Effector memory CD8-positive, alpha-beta T cell (primary cell): Measurements from ENCODE around the gene MYO5B.

Experiments used
- ATAC-seq: fragments of 150-1000 bp; cut with Tn5 transposase; replicated peaks from 2 replicates; pipeline ENCODE4 v1.10.0; 2021; ENCODE audit warnings: mild to moderate bottlenecking, moderate library complexity
- DNase-seq, 3 experiments: peaks; one replicate each; pipeline ENCODE4 v3.0.0; 2021
- H3K27ac Mint-ChIP-seq, 2 donors: one replicate each; pipeline ENCODE4 v1.8.0; 2022; ENCODE audit warnings: mild to moderate bottlenecking in 2 of 2, mixed read lengths in 2 of 2, moderate library complexity in 2 of 2
- H3K27me3 Mint-ChIP-seq, 2 donors: one replicate each; pipeline ENCODE4 v1.8.0; 2022; ENCODE audit warnings: mixed read lengths in 2 of 2
- H3K36me3 Mint-ChIP-seq: one replicate; pipeline ENCODE4 v1.8.0; 2022; ENCODE audit warnings: mild to moderate bottlenecking, moderate library complexity, mixed read lengths; ENCODE audit not compliant: insufficient read depth
- H3K4me1 Mint-ChIP-seq, 2 donors: one replicate each; pipeline ENCODE4 v1.8.0; 2022; ENCODE audit warnings: low read depth in 2 of 2, mixed read lengths in 2 of 2
- H3K4me3 Mint-ChIP-seq, 2 donors: one replicate each; pipeline ENCODE4 v1.8.0; 2022; ENCODE audit warnings: mild to moderate bottlenecking in 2 of 2, mixed read lengths in 2 of 2, moderate library complexity in 2 of 2
- H3K9me3 Mint-ChIP-seq, 2 donors: one replicate each; pipeline ENCODE4 v1.8.0; 2022; ENCODE audit warnings: mixed read lengths in 2 of 2

Gene MYO5B

GRCh38 chr18:50128506-50129271 lies 66.3 kb downstream of the MYO5B start:
- Mint-ChIP-seq H3K36me3 (no peaks in the 10 kb centered on the region), H3K27me3 (peaks cover 42 to 93% of the 10 kb centered on the region in 2 donors), H3K4me1 (peaks cover 0 to 2% of the 10 kb centered on the region in 2 donors), H3K9me3 (no peaks in the 10 kb centered on the region), H3K27ac (no peak overlapping the region), H3K4me3 (no peak overlapping the region)
- DNase-seq = no peak
- ATAC-seq = no peak

- Mint-ChIP-seq H3K9me3 (no peaks in the 10 kb centered on the region), H3K27me3 (peaks cover 36 to 91% of the 10 kb centered on the region in 2 donors)
These were observed 67.3 kb downstream of the MYO5B start for GRCh38 chr18:50127516-50128210.

GRCh38 chr18:50126471-50126870 lies 68.5 kb downstream of the MYO5B start:
- H3K4me1 Mint-ChIP-seq = peaks cover 0 to 2% of the 10 kb centered on the region in 2 donors

More at GRCh38 chr18:50127516-50128210, 67.3 kb downstream of the MYO5B start:
- no peaks in the 10 kb centered on the region for H3K36me3 Mint-ChIP-seq
- H3K27ac Mint-ChIP-seq = no peak overlapping the region
- peaks cover 0 to 2% of the 10 kb centered on the region in 2 donors for H3K4me1 Mint-ChIP-seq
- no peak for ATAC-seq
- no peak overlapping the region for H3K4me3 Mint-ChIP-seq
- no peak for DNase-seq

GRCh38 chr18:50125456-50125855 lies 69.5 kb downstream of the MYO5B start:
- ATAC-seq = no peak
- no peak overlapping the region for H3K27ac Mint-ChIP-seq
- no peak overlapping the region for H3K4me3 Mint-ChIP-seq
- DNase-seq = no peak
- H3K9me3 Mint-ChIP-seq = no peaks in the 10 kb centered on the region
- H3K4me1 Mint-ChIP-seq = peaks cover 0 to 2% of the 10 kb centered on the region in 2 donors
- H3K27me3 Mint-ChIP-seq = peaks cover 38 to 84% of the 10 kb centered on the region in 2 donors
- H3K36me3 Mint-ChIP-seq = no peaks in the 10 kb centered on the region

More at GRCh38 chr18:50126471-50126870, 68.5 kb downstream of the MYO5B start:
- Mint-ChIP-seq H3K27me3 (peaks cover 31 to 82% of the 10 kb centered on the region in 2 donors), H3K27ac (no peak overlapping the region), H3K9me3 (no peaks in the 10 kb centered on the region), H3K36me3 (no peaks in the 10 kb centered on the region), H3K4me3 (no peak overlapping the region)
- DNase-seq (no peak), ATAC-seq (no peak)

GRCh38 chr18:50119296-50119695 lies 75.7 kb downstream of the MYO5B start:
- no peak overlapping the region for H3K4me3 Mint-ChIP-seq
- H3K36me3 Mint-ChIP-seq = no peaks in the 10 kb centered on the region
- no peak overlapping the region for H3K27ac Mint-ChIP-seq
- H3K4me1 Mint-ChIP-seq = no peaks in the 10 kb centered on the region
- no peaks in the 10 kb centered on the region for H3K9me3 Mint-ChIP-seq
- DNase-seq (no peak), ATAC-seq (no peak)
- peaks cover 38 to 75% of the 10 kb centered on the region in 2 donors for H3K27me3 Mint-ChIP-seq

GRCh38 chr18:50117863-50118262 lies 77.1 kb downstream of the MYO5B start:
- Mint-ChIP-seq H3K4me3 (no peak overlapping the region), H3K27me3 (peaks cover 41 to 75% of the 10 kb centered on the region in 2 donors), H3K4me1 (no peaks in the 10 kb centered on the region), H3K9me3 (no peaks in the 10 kb centered on the region), H3K27ac (no peak overlapping the region), H3K36me3 (no peaks in the 10 kb centered on the region)
- no peak for ATAC-seq
- DNase-seq = no peak

GRCh38 chr18:50115095-50115494 lies 79.9 kb downstream of the MYO5B start:
- H3K27me3 Mint-ChIP-seq = peaks cover 36 to 81% of the 10 kb centered on the region in 2 donors
- DNase-seq (no peak), ATAC-seq (no peak)
- H3K9me3 Mint-ChIP-seq = no peaks in the 10 kb centered on the region
- no peaks in the 10 kb centered on the region for H3K36me3 Mint-ChIP-seq
- H3K27ac Mint-ChIP-seq = no peak overlapping the region
- no peaks in the 10 kb centered on the region for H3K4me1 Mint-ChIP-seq
- no peak overlapping the region for H3K4me3 Mint-ChIP-seq

GRCh38 chr18:50114448-50114847 lies 80.5 kb downstream of the MYO5B start:
- no peak overlapping the region for H3K27ac Mint-ChIP-seq
- no peaks in the 10 kb centered on the region for H3K9me3 Mint-ChIP-seq
- H3K36me3 Mint-ChIP-seq = no peaks in the 10 kb centered on the region
- H3K27me3 Mint-ChIP-seq = peaks cover 42 to 84% of the 10 kb centered on the region in 2 donors
- DNase-seq (no peak), ATAC-seq (no peak)
- no peak overlapping the region for H3K4me3 Mint-ChIP-seq
- H3K4me1 Mint-ChIP-seq = no peaks in the 10 kb centered on the region

GRCh38 chr18:50113726-50114125 lies 81.2 kb downstream of the MYO5B start:
- no peaks in the 10 kb centered on the region for H3K9me3 Mint-ChIP-seq
- peaks cover 42 to 85% of the 10 kb centered on the region in 2 donors for H3K27me3 Mint-ChIP-seq
- ATAC-seq (no peak), DNase-seq (no peak)
- no peaks in the 10 kb centered on the region for H3K4me1 Mint-ChIP-seq
- no peak overlapping the region for H3K4me3 Mint-ChIP-seq
- H3K27ac Mint-ChIP-seq = no peak overlapping the region
- no peaks in the 10 kb centered on the region for H3K36me3 Mint-ChIP-seq

GRCh38 chr18:50111398-50111797 lies 83.5 kb downstream of the MYO5B start:
- peaks cover 39 to 94% of the 10 kb centered on the region in 2 donors for H3K27me3 Mint-ChIP-seq
- H3K27ac Mint-ChIP-seq = no peak overlapping the region
- no peaks in the 10 kb centered on the region for H3K9me3 Mint-ChIP-seq
- no peaks in the 10 kb centered on the region for H3K36me3 Mint-ChIP-seq
- no peak for DNase-seq
- no peak for ATAC-seq
- no peaks in the 10 kb centered on the region for H3K4me1 Mint-ChIP-seq
- no peak overlapping the region for H3K4me3 Mint-ChIP-seq

GRCh38 chr18:50107468-50107977 lies 87.4 kb downstream of the MYO5B start:
- ATAC-seq (no peak), DNase-seq (no peak)
- Mint-ChIP-seq H3K36me3 (no peaks in the 10 kb centered on the region), H3K4me1 (no peaks in the 10 kb centered on the region), H3K4me3 (no peak overlapping the region), H3K27ac (no peak overlapping the region), H3K27me3 (peaks cover 27 to 71% of the 10 kb centered on the region in 2 donors), H3K9me3 (no peaks in the 10 kb centered on the region)

- peaks cover 37 to 75% of the 10 kb centered on the region in 2 donors for H3K27me3 Mint-ChIP-seq
- H3K27ac Mint-ChIP-seq = no peak overlapping the region
- DNase-seq = no peak
- H3K4me1 Mint-ChIP-seq = no peaks in the 10 kb centered on the region
- no peak overlapping the region for H3K4me3 Mint-ChIP-seq
- no peak for ATAC-seq
- no peaks in the 10 kb centered on the region for H3K9me3 Mint-ChIP-seq
- H3K36me3 Mint-ChIP-seq = no peaks in the 10 kb centered on the region
These were observed 89.9 kb downstream of the MYO5B start for GRCh38 chr18:50105027-50105426.

- H3K27me3 Mint-ChIP-seq = peaks cover 37 to 75% of the 10 kb centered on the region in 2 donors
- ATAC-seq = no peak
- H3K4me3 Mint-ChIP-seq = no peak overlapping the region
- H3K36me3 Mint-ChIP-seq = no peaks in the 10 kb centered on the region
- H3K27ac Mint-ChIP-seq = no peak overlapping the region
- no peak for DNase-seq
- no peaks in the 10 kb centered on the region for H3K9me3 Mint-ChIP-seq
- H3K4me1 Mint-ChIP-seq = no peaks in the 10 kb centered on the region
These were observed 90.5 kb downstream of the MYO5B start for GRCh38 chr18:50104421-50104820.
